HepG2 (cell line): ENCODE results near the gene TEDC2.

Source experiments
- ARHGAP35 ChIP-seq: sonication (generic); formaldehyde crosslinking; IDR thresholded peaks from 2 replicates; pipeline ENCODE4 v1.9.0; 2022; ENCODE audit warnings: mild to moderate bottlenecking, inconsistent platforms, moderate library complexity, missing genetic modification reagents, borderline replicate concordance
- KLF16 ChIP-seq, 2 experiments: sonication (generic) in 1 of 2; formaldehyde crosslinking in 1 of 2; IDR thresholded peaks; 2 replicates each; pipeline versions ENCODE4 v1.6.1 to v1.8.0; 2016 to 2023; ENCODE audit warnings: missing genetic modification reagents in 2 of 2, missing compliant biosample characterization in 1 of 2
- NFYB ChIP-seq: sonication (generic); formaldehyde crosslinking; IDR thresholded peaks from 2 replicates; pipeline ENCODE4 v1.4.0; 2020; ENCODE audit warnings: missing genetic modification reagents
- ZGPAT ChIP-seq: IDR thresholded peaks from 2 replicates; pipeline ENCODE4 v1.6.1; 2016; ENCODE audit warnings: mild to moderate bottlenecking

GRCh38 chr16:2450535-2450934 is 9.4 kb upstream of the TEDC2 start:
- TF ChIP-seq KLF16 (CRISPR knock-in tag; IDR thresholded peaks at IDR 0.05) (no peak), ARHGAP35 (CRISPR knock-in tag) (no peak), ZGPAT (CRISPR knock-in tag) (no peak), NFYB (no peak)
